IPS-18a (cell line): ENCODE data around the gene DHX29.
A peak's percentile ranks its signal among the peaks of the same experiment; 100 is the strongest.

Experiments
- H3K27ac ChIP-seq: one replicate; pipeline ENCODE4 v1.5.1; 2013; ENCODE audit warnings: low read length
- H3K27me3 ChIP-seq: one replicate; pipeline ENCODE4 v1.6.1; 2013; ENCODE audit warnings: mild to moderate bottlenecking, low read length; ENCODE audit not compliant: control insufficient read depth, insufficient read depth
- H3K36me3 ChIP-seq: one replicate; pipeline ENCODE4 v1.6.1; 2013; ENCODE audit warnings: low read depth, low read length; ENCODE audit not compliant: control insufficient read depth
- H3K4me1 ChIP-seq: one replicate; pipeline ENCODE4 v1.6.1; 2013; ENCODE audit warnings: low read depth, low read length; ENCODE audit not compliant: control insufficient read depth
- H3K4me3 ChIP-seq: one replicate; pipeline ENCODE4 v1.5.1; 2013; ENCODE audit warnings: low read length
- H3K9ac ChIP-seq: one replicate; pipeline ENCODE4 v1.6.1; 2013; ENCODE audit warnings: mild to moderate bottlenecking, low read length, moderate library complexity
- H3K9me3 ChIP-seq: one replicate; pipeline ENCODE4 v1.6.1; 2013; ENCODE audit warnings: low read depth, low read length; ENCODE audit not compliant: control insufficient read depth

The DHX29 gene

DNA sequence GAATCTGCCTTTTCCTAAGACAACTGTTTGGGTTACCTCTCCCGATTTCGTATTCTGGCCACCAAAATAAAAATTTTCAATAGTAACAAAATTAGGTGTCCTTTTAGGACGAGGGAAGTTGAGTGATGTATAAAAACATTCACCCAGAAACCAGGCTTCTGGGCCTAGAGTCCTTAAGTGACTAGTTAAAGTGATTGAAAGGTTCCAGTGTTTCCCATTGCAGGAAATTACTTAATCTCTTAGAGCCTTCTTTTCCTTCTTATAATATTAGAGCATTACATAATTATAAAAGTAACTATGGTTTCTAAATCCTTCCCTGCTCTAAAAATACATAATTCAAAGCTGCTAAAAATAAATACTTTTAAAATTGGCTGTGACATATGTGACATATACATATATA, 87.7 kb downstream of the DHX29 start:
- Histone ChIP-seq H3K9ac (no peak overlapping the region), H3K36me3 (no peaks in the 10 kb centered on the region), H3K27ac (no peak overlapping the region), H3K9me3 (no peaks in the 10 kb centered on the region), H3K27me3 (peaks cover 70% of the 10 kb centered on the region), H3K4me1 (peaks cover 19% of the 10 kb centered on the region), H3K4me3 (peak overlapping the region; percentile 44)

DNA sequence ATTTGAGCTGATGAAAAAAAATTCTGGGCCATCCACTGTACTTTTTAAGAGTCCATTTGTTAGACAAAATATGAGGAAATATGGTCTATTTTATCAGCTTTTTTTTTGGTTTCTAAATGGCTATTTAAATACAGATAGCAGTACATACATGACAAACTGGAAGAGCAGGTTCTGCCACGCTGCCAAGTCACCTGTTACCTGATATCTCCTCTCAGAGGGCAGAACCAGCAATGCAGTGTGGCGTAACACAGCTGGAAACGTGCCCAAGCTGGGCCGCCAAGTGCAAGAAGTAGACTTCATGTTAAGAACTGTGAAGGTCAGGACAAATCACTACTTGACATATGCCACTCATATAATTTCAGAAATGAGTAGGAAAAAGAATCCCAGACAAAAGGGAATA, 88.5 kb downstream of the DHX29 start:
- Histone ChIP-seq H3K27me3 (peaks cover 62% of the 10 kb centered on the region), H3K4me1 (peaks cover 19% of the 10 kb centered on the region), H3K27ac (no peak overlapping the region), H3K36me3 (no peaks in the 10 kb centered on the region), H3K9me3 (no peaks in the 10 kb centered on the region), H3K9ac (no peak overlapping the region), H3K4me3 (peak overlapping the region; percentile 19)

DNA sequence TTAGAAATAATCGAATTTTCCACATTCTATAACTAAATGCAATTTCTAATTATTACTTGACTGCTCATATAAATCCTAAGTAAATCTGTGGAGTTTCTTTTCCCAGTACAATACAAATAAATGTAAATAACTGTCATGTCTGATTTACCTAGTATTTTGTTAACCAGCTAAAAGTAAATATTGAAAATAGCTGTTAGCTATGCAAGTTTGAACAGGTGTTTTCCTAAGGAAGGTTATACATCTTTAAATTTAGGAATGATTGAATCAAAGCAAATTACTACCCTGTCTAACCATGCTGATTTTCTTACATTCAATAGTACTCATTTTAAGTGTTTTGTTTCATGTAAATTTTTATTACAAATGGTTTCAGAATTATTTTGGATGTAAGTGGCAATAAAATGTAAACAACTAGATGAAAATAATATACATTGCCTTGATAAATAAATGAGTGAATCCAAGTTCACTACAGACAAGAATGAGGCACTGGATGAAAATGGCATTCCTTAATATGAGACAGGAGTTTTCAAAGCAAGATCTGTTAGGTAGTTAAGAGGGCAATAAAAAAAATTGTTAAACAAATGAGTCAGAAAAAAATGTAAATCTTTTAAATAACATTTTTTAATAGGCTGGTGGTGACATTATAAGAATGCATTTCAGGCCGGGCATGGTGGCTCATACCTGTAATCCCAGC, 96.2 kb downstream of the DHX29 start:
- no peaks in the 10 kb centered on the region for H3K36me3 ChIP-seq

More for the DNA sequence above, 96.2 kb downstream of the DHX29 start:
- H3K4me3 ChIP-seq, result no peak overlapping the region
- no peaks in the 10 kb centered on the region for H3K27me3 ChIP-seq
- no peaks in the 10 kb centered on the region for H3K4me1 ChIP-seq
- no peak overlapping the region for H3K9ac ChIP-seq
- H3K9me3 ChIP-seq, result no peaks in the 10 kb centered on the region
- no peak overlapping the region for H3K27ac ChIP-seq
